Stimulated activated CD8-positive, alpha-beta memory T cell treated with anti-CD3 and anti-CD28 coated beads, Interleukin-7, amount 100 ng/mL, for 24 hours (primary cell): Measurements from ENCODE around the gene SHISA5.
A peak's percentile ranks its signal among the peaks of the same experiment; 100 is the strongest.

ENCODE experiments used
- DNase-seq: peaks from one replicate; pipeline ENCODE4 v3.0.0-alpha.2; 2020; ENCODE audit warnings: low read depth

Gene SHISA5

GRCh38 chr3:48459773-48460516, 44.0 kb downstream of the SHISA5 start:
- no peak for DNase-seq

DNA sequence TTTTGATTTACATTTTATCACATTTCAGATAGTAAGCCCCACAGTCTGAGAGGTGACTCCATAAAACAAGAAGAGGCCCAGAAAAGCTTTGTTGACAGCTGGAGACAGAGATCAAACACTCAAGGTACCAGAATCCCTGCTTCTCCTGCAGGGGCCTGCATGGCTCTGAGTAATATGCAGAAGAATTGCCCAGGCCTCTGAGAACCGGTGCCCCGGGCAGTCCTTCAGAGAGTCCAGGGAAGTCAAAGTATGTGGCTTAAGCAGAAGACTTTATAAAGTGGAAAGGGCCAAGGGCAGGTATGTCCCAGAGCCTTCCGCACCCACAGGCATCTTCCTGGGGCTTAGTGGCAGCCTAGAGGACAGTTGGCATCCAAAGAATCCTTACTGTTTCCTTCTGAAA, 44.6 kb downstream of the SHISA5 start:
- no peak for DNase-seq

GRCh38 chr3:48456456-48456855, 47.5 kb downstream of the SHISA5 start:
- DNase-seq = no peak

- DNase-seq = no peak
Measured at GRCh38 chr3:48451270-48451669, 52.7 kb downstream of the SHISA5 start.

- DNase-seq = peak; percentile 73
Measured at GRCh38 chr3:48446425-48447193, 57.4 kb downstream of the SHISA5 start, which contains the start of gene ATRIP. ATRIP (plus strand) TSS chr3:48446737; CDS start chr3:48446846, 109 bp downstream.

- DNase-seq = no peak
Measured at GRCh38 chr3:48446043-48446424, 57.9 kb downstream of the SHISA5 start.

GRCh38 chr3:48445277-48445882, 58.6 kb downstream of the SHISA5 start:
- DNase-seq = no peak

DNA sequence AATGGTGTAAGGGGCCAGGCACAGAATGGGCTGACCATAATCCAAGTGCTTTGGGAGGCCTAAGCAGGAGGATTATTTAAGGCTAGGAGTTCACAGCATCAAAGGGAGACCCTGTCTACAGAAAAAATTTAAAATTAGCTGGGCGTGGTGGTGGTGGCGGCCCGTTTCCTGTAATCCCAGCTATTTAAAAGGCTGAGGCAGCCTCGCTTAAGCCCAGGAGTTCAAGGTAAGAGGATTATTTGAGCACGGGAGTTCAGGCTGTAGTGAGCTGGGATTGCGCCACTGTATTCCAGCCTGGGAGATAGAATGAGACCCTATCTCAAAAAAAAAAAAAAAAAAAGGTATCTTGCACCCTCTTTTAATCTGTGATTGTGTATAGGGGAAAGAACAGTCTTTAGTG, 62.0 kb downstream of the SHISA5 start:
- no peak for DNase-seq

GRCh38 chr3:48440590-48440958, 63.4 kb downstream of the SHISA5 start:
- no peak for DNase-seq

DNA sequence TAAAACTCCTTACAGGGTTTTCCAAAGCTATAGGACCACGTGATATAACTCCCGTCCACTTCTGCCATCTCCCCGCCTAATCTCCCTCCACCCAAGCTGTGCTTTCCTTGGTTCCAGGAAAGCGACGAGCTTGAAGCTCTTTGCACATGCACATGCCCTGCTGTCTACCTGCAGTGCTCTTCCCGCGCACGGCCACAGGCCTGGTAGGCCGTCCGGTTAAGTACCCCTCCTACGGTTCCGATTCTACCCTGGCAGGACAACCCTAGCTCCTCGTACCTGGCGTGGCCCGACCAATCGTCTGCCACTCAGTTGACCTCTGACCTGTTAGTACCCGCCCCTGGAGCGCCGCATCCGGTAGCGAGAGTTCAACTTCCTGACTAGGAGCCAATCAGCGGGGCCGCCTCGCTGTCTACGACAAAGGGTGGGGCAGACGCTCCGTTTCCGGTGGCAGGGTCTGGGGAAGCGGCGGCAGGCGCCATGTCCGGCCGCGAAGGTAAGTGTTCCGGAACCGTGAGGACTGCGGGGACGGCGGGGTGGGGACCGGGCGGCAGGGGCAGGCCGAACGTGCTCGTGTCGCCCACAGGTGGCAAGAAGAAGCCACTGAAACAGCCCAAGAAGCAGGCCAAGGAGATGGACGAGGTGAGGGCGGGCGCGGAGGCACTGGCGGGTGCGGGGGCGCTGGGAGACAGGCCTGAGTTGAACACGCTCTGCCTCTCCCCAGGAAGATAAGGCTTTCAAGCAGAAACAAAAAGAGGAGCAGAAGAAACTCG, 64.0 kb downstream of the SHISA5 start, which contains the start of the genes CCDC51 and TMA7:
Gene CCDC51, minus strand, starts transcription at position 300 of the 770 bp plus-strand sequence. CDS start 4,991 bp downstream, outside the sequence.
Gene TMA7, plus strand, starts transcription at position 438 of the 770 bp plus-strand sequence. Its CDS starts 40 bp downstream, at position 478.
- DNase-seq = peak; percentile 97

DNA sequence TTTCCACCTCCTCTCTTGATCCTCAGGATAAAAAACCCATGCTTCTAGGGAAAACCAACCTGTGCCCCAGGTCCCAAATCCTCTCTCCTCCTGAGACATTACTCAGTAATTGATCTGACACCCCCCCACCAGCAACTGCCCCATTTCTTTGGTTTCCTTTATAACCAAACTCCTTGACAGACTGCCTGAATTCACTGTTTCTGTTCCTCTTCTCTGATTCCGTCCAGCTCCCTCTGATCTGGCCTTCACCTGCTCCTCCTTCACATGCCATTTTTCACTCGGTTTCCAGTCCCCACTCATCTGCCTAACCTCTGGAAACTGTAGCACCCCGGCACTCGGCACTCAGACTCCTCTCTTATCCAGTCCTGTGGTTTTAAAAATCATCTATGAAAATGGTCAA, 66.2 kb downstream of the SHISA5 start:
- no peak for DNase-seq

GRCh38 chr3:48436855-48437254, 67.1 kb downstream of the SHISA5 start:
- no peak for DNase-seq

GRCh38 chr3:48436477-48436787, 67.5 kb downstream of the SHISA5 start:
- DNase-seq = no peak

DNA sequence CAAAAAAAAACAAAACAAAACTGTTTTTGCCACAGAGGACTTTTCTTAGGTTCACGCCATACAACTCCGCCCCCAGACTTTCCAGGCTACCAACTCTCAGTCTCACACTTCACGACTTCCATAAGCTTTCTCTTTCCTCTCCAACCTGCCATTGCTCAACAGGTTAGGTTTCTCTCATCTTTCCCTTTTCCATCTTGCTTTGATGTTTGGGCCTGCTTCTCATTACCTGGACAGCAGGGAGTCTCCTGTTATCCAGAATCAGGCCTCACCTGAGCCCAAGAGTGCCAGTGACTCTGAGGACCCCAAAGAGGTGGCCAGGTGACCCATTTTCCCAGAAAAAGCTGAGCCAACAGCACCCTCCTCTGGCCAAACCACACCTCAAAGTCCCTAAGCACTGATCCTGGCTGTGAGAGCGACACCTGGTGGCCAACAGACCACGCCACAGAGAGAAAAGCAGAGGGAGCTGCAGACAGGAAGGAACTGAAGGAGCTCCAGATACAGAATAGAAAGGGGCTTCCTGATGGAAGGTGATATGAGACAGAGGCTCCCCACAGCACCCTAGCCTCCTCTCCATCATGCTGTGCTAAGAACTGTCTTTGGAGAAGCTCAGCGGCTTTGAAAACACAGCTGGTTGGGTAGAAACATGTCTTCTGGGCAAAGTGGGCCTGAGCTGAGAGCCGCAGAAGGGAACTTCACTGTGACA, 68.0 kb downstream of the SHISA5 start:
- DNase-seq = peak; percentile 67

DNA sequence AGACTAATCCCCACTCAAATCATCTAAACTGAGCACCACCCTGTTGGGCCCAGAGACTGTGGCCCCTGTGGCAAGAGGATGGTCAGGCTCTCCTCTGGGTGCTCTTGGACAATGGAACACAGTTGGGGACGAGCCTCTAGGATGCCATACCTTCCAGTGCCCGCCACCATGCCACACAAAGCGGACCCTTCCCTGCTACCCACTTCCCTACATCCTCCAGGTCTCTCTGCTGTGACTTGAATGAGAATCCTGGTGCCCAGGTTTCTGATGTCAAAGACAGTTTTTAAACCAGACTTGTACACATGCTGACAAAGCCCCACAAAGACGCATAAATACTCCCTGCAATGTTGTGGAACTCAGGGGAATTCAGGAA, 68.8 kb downstream of the SHISA5 start:
- DNase-seq = no peak

GRCh38 chr3:48434591-48435222, 69.3 kb downstream of the SHISA5 start:
- no peak for DNase-seq

DNA sequence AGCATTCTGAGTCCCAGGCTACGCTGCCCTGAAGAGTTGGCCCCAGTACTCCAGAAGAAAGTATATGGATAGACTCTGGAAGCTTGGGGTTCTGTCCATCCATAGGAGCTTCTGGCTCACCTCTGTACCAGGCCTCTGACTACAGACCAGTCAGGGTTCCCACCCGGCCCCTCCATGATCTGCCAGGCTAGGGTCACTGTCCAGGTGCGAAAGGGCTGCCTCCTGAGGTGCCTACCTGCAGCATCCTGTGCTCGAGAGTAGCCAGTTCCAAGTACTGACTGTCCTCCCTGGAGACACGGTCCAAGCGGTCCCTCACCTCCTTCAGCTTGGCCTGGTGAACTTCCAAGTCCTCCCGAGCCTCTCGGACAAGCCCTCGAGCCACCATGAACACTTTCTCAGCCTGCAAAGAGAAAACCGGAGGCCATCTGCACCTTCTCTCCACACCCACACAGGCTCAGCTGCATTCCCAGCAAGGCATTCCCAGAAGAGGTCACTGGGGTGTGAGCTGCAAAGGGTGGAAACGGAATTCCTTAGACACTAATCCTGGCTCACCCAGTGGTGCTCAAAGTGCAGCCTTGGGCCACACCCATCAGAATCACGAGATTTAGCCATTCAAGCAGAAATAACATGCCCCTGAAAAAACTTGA, 70.4 kb downstream of the SHISA5 start:
- DNase-seq = no peak

- no peak for DNase-seq
Measured at GRCh38 chr3:48432411-48433371, 71.3 kb downstream of the SHISA5 start.
